ENCODE measurements around the gene LENEP.

The LENEP gene

GRCh38 chr1:155019377-155020245 is 26.2 kb downstream of the LENEP start:
- DNase-seq (ENCODE audit: low spot score), result no peak
- in situ Hi-C loops (cut with MboI; ENCODE audit: low sequenced_read_pairs, unreplicated experiment), result no loop called here
- TF ChIP-seq CTCF (IDR thresholded peaks at IDR 0.05; ENCODE audit: borderline replicate concordance, control extremely low read depth, extremely low read depth, insufficient read depth, missing control alignments), result no peak

GRCh38 chr1:155022136-155022926 is 28.9 kb downstream of the LENEP start:
- TF ChIP-seq CTCF (IDR thresholded peaks at IDR 0.05; ENCODE audit: borderline replicate concordance, control extremely low read depth, extremely low read depth, insufficient read depth, missing control alignments), result no peak
- DNase-seq (ENCODE audit: low spot score), result no peak
- in situ Hi-C loops (cut with MboI; ENCODE audit: low sequenced_read_pairs, unreplicated experiment), result no loop called here

- in situ Hi-C loops (cut with MboI; ENCODE audit: low sequenced_read_pairs, unreplicated experiment), result no loop called here
- no peak for DNase-seq (ENCODE audit: low spot score)
- TF ChIP-seq CTCF (IDR thresholded peaks at IDR 0.05; ENCODE audit: borderline replicate concordance, control extremely low read depth, extremely low read depth, insufficient read depth, missing control alignments), result no peak
Observed at GRCh38 chr1:155022927-155023236, 29.5 kb downstream of the LENEP start.

DNA sequence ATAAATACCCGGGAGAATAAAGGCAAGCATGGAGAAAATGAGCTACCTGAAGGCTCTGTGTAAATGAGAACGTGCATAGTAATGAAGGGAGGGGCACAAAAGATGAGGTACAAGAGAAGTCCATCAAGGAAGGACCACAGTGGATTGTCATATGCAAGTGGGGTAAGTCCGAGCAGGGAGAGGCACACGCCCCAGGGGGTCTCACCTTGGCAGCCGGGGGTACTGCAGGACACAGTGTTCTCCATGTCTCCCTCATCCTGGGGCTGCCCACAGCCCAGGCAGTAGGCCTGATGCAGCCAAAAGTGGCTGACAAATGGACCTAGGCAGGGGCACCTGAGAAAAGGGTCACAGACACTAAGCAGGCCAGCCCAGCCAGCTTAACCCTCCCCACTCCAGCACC is 30.2 kb downstream of the LENEP start:
- no peak for TF ChIP-seq CTCF (IDR thresholded peaks at IDR 0.05; ENCODE audit: borderline replicate concordance, control extremely low read depth, extremely low read depth, insufficient read depth, missing control alignments)
- in situ Hi-C loops (cut with MboI; ENCODE audit: low sequenced_read_pairs, unreplicated experiment), result no loop called here
- no peak for DNase-seq (ENCODE audit: low spot score)

DNA sequence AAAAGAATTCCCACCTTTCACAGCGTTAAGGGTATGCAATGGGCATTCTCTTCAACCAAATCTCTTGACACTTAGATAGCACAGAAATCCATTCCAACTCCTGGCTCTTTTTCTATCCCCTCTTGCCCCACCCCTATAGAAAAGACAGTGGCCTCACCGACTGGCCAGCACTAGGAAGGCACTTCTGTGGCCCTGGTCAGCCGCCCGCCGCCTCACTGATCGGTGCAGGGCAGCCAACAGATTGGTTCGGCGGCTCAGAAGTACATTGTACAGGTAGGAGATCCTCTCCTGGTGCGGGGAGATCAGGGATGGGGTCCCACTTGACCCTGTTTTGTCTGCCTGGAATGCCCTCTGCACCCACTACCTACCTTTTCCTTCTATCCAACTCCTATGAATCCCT is 30.9 kb downstream of the LENEP start:
- DNase-seq (ENCODE audit: low spot score), result no peak
- in situ Hi-C loops (cut with MboI; ENCODE audit: low sequenced_read_pairs, unreplicated experiment), result no loop called here

DNA sequence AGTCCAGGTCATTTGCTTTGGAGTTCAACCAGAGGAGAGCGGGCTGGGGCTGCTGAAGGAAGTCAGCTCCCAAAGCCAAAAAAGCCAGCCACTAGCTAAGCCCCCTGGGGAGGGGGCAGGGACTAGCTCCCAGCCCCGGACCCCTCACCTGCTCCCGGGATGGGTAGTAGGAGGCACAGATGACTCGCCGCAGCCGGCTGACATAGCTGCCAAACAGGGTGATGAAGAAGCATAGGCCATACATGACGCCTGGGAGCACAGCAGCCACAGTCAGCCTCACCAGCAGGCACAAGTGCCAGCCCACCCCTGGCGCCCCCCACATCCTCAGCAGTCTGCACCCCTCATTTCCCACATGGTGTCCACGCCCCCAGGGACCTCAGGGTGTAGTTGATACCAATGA is 32.8 kb downstream of the LENEP start:
- in situ Hi-C loops (cut with MboI; ENCODE audit: low sequenced_read_pairs, unreplicated experiment), result no loop called here
- no peak for DNase-seq (ENCODE audit: low spot score)
- TF ChIP-seq CTCF (IDR thresholded peaks at IDR 0.05; ENCODE audit: borderline replicate concordance, control extremely low read depth, extremely low read depth, insufficient read depth, missing control alignments), result no peak

More for the DNA sequence above, 30.9 kb downstream of the LENEP start:
- TF ChIP-seq CTCF (IDR thresholded peaks at IDR 0.05; ENCODE audit: borderline replicate concordance, control extremely low read depth, extremely low read depth, insufficient read depth, missing control alignments), result no peak

All from GM13976 (cell line).